GM18951 (cell line): ENCODE results near the gene NUDC.

Experiments
- POLR2A ChIP-seq: IDR thresholded peaks from 4 replicates; pipeline ENCODE4 v1.6.1; 2011; ENCODE audit warnings: mild to moderate bottlenecking; ENCODE audit not compliant: insufficient read length, insufficient read depth; ENCODE audit errors: extremely low read depth
- in situ Hi-C: fragments of 300-500 bp; cut with MboI; formaldehyde crosslinking; loops from one replicate; pipeline ENCODE4 v1.12.0; 2022; ENCODE audit warnings: low sequenced_read_pairs, mixed read lengths, inconsistent platforms; ENCODE audit not compliant: unreplicated experiment

The NUDC gene

DNA sequence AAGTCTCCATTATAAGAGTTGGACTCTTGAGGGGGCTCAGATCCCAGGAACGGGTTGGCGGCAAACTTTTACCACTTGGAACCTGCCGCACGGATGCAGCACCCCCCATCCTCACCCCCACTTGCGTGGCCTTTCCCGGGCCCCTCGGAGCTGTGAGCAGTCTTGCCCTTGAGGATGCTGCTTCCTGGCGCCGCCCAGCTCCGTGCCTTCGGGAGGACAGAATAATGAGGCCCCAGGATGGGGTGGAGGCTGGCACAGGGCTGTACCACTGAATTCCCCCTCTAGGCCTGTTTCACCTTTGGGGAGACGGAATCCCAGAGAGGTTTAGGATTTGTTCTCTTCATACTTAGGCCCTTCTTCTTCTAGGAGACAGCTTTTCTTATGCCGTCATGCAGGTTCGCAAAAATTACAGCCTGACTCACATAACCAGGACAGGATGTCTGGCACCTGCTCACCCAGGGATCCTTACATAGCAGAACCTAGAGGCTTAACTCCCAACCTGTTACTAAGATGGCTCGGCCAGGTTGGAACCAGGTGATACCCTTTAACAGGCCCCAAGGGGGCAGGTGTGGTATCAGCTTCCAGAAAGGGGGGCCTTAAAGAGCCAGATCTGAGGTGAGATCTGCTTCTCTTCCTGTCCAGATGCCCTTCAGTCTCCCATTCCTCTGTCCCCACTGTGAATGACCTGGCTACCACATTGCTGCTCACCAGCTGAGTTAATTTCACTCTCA, 73.4 kb downstream of the NUDC start:
- in situ Hi-C loops, result no loop called here
- no peak for TF ChIP-seq POLR2A

DNA sequence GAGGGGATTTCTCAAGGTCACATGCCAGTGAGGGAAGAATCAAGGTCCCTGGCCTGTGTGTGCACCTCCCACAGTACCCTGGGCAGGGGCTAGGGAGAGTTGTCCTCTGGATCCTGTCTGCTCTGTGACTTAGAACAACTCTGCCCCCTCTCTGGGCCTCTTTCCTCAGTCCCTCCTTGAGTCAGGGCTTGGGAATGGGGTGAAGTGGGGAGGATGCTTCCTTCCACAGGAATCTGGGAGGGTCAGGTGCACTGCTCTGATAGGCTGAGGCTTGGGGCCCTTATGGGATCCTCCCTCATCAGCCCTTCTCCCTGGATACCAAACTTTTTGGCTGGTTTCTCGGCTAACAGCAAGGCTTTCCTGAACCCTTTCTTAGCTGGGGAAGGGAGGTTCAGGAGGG, 74.5 kb downstream of the NUDC start:
- TF ChIP-seq POLR2A, result no peak
- in situ Hi-C loops, result no loop called here
